GF-D8 (cell line): ENCODE data around the gene TRPV2.

Source experiments
- DNase-seq: peaks from one replicate; lab custom pipeline; 2025; lab: John Stamatoyannopoulos, UW

TRPV2 gene

DNA sequence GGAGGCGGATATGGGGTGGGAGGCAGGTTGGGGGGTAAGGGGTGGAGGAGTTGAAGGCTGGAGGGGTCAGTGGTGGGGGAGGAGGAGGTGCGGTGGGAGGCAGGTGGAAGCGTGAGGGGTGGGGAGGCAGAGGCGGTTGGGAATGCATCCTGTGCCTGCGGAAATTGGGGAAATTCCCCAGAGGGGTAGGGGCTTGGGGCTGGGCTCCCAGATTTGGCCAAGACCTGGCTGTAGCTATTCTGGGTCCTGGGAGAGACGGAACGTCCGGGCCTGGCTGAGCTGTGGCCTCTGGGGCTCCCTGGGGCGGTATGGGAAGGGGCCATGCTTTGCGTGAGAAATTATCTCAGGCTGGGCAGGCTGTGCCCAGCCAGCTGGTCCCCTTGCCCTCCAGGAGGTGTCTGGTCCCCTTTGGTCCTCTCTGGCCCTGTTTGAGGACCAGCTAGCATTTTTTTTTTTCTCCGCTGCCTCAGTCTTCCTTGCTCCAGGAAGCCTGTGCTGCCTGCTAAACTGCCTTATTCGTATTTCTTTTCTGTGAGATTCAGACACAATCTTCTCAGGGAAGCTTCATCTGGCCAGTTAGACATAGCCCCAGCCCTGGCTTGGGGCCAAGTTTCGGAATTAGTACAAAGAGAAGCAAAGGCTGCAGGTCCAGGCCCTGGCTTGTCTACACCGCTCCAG is 7.3 kb upstream of the TRPV2 start:
- DNase-seq: no peak

DNA sequence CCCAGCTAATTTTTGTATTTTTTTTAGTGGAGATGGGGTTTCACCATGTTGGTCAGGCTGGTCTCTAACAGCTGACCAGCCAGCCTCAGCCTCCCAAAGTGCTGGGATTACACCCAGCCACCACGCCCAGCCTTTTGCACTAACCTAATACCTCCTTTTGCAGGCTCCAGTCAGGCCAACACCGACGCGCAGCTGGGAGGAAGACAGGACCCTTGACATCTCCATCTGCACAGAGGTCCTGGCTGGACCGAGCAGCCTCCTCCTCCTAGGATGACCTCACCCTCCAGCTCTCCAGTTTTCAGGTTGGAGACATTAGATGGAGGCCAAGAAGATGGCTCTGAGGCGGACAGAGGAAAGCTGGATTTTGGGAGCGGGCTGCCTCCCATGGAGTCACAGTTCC is 2.0 kb downstream of the TRPV2 start:
- DNase-seq: no peak

DNA sequence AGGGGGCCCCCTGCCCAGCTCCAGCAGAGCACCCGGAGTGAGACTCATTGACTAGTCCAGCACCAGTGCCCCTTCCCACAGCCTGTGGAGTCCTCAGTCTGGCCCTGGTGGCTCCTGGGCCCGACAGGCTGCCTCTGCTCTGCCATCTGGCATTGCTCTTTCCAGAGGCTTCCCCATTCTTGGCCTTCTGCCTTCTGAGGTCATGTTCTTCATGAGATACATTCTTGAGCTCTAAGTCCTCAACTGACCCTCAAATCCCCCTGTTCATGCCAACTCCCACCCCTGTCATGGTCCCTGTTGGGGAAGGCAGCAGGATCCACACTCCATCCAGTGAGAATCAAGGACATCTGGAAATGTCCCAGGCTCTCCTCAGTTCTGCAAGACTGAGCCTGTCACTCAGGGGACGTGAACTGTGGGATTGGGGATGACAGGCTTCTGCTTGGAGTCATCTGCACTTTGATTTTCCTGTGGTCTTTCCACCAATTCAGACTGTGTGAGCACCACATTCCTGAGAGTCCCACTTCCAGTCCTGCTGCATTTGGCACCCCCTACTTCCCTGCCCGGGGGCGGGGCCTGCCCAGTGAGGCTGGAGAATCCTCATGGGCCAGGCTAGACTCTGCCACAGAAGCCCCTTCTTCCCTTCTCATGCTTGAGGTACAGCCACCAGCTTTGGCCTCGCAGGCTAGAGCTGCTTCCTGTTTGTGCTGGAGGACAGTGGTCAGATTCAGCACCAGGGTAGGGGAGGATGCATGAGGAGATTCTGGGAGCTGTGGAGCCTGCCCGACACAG is 2.7 kb downstream of the TRPV2 start:
- no peak for DNase-seq

DNA sequence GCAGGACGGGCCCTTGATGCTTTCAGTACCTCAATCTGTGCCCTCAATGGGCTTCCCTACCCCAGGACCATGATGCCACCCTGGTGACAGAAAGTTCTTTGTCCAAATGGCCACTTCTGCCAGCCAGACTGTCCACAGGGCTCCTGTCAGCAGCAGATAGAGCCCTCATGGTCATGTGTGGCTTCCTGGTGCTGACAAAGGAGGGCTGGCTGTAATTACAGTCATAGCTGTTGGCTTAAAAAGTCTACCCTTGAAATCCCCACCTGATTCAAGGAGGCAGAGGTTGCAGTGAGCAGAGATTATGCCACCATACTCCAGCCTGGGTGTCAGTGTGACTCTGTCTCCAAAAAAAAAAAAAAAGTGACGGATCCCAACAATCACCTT is 3.3 kb downstream of the TRPV2 start:
- DNase-seq: no peak

DNA sequence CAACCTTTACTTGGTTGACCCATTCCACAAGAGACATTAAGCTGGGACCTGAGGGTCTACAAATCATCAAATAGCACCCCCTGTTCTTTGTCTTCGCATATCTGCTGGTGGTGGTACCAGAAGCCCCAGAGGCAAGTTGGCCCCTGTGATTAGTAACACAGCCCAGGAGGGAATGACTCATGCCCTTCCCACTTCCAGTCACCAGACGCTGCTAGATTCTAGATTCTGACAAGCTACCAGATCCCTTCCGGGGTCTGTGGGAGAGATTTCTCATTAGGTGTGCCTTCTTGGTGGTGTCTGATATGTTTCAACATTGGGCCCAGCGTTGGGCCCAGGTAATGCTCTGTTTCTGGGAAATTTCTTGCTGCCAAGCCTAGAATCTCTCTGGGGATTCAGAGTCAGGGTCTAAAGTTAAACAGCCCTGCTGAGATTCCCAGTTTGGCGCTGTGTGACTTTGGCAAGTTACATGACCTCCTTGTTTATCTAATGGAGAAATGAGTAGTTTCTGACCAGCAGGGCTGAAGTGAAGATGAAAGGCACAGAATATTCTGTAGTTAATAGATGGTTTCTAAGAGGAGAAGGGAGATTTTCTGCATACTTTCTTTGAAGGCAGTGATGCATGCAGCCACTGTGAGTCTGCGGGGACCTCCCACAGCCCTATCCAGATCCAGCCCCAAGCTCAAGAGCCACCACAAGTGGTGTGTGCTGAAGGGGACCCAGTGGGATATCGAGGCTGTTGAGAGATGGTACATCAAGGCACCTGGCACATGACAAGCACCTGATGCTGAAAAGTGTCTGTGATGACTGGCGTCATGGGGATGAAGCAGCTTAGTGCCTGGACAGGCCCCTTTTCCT is 3.9 kb downstream of the TRPV2 start:
- DNase-seq: no peak

DNA sequence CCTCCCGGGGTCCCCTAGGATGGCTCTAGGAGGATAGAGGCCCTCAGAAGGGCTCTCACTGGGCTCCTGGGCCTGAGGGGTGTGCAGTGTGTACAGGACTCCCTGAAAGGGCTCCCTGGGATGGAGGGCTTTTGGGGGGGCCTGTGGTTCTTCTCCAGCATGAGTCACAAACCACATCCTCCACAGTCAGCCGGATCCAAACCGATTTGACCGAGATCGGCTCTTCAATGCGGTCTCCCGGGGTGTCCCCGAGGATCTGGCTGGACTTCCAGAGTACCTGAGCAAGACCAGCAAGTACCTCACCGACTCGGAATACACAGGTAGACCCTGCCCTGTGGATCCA is 4.5 kb downstream of the TRPV2 start:
- DNase-seq: no peak

DNA sequence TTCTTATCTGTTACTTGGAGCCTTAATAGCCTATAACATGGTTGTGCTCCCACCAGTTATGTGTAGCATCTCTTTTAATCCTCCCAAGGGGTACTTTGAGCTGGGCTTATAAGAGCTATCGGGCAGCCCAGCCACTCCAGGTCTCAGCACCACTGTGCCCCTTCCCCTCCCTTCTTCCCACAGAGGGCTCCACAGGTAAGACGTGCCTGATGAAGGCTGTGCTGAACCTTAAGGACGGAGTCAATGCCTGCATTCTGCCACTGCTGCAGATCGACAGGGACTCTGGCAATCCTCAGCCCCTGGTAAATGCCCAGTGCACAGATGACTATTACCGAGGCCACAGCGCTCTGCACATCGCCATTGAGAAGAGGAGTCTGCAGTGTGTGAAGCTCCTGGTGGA is 7.0 kb downstream of the TRPV2 start:
- no peak for DNase-seq

DNA sequence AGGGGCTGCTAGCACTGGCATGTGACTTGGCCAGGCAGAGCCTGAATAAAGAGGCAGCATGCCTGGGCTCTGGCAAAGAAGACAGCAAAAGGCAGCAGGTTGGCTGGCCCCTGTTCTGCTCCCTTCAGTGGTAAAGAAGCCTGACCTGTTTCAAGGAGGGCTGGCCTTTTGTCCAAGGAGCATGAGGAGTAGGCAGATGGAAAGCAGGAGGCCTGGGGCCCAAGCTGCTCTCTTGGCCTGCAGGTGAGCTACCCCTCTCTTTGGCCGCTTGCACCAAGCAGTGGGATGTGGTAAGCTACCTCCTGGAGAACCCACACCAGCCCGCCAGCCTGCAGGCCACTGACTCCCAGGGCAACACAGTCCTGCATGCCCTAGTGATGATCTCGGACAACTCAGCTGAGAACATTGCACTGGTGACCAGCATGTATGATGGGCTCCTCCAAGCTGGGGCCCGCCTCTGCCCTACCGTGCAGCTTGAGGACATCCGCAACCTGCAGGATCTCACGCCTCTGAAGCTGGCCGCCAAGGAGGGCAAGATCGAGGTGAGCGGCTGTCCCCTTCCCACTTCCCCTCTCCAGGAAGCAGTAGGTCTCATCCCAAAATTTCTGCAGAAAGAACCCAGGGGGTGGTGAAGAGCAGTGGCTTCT is 8.0 kb downstream of the TRPV2 start:
- DNase-seq: no peak

DNA sequence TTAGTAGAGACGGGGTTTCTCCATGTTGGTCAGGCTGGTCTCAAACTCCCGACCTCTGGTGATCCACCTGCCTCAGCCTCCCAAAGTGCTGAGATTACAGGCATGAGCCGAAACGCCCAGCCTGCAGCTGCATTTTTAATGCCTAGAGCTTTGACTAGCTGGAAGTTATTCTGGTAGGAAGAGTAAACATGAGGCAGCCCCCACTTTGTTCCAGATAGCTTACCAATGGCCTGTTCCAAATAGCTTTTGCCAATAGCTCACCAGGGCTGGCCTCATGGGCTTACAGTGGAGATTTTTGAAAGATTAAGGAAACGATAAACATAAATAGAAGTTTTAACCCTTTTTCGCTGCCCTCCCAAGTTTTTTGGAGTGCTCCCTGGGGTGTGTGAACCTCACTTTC is 9.8 kb downstream of the TRPV2 start:
- no peak for DNase-seq

DNA sequence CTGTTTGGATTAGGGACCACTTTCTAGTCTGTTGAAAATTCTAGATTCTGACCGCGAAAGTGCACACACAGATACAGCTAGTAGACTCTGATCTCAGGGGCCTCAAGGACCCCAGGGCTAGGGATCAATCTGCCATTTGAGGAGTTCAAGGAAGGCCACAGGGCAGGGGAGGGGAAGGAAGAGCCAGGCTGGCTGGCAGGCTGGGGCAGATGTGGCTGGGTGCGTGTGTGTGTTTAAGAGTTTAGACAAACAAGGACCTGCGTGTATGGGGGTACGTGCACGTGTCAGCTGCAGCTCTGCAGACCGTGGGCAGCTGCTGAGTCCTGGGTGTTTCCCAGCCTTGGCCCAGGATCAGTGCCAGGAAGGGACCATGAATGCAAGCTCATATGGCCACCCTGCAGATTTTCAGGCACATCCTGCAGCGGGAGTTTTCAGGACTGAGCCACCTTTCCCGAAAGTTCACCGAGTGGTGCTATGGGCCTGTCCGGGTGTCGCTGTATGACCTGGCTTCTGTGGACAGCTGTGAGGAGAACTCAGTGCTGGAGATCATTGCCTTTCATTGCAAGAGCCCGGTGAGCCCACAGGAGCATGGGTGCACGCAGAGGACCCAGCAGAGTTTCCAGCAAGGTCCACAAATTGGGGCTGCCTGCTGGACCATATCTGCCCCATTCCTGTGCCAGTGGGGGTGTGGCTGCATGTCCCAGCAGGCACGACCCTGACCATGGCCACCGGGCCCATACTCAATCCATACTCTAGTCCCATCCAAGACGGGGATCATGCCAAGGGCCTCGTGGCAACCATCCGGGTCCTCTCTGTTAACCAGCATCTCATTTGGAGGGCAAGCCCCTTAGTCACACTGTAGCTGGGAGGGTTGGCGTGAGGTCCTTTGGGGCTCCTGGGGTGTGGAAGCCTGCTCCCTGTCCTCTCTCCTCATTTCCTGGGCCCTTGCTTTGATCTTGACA is 10.6 kb downstream of the TRPV2 start:
- no peak for DNase-seq

DNA sequence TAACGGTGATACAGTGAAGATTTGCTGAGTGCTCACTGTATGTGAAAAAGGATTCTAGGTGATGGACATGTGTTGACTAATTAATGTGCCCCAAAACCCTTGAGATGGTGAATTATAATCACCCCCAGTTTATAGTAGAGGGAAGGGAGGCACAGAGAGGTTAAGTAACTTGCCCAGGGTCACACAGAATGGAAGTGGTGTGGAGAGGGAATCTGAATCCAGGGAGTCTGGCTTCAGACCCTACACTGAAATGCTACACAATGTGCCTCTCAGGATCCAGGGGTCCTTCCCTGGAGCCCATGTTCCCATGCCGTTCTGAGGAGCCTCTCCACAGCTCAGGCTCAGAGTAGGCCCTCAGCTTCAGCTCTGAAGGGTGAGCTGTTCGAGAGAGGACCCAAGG is 11.6 kb downstream of the TRPV2 start:
- DNase-seq: no peak

DNA sequence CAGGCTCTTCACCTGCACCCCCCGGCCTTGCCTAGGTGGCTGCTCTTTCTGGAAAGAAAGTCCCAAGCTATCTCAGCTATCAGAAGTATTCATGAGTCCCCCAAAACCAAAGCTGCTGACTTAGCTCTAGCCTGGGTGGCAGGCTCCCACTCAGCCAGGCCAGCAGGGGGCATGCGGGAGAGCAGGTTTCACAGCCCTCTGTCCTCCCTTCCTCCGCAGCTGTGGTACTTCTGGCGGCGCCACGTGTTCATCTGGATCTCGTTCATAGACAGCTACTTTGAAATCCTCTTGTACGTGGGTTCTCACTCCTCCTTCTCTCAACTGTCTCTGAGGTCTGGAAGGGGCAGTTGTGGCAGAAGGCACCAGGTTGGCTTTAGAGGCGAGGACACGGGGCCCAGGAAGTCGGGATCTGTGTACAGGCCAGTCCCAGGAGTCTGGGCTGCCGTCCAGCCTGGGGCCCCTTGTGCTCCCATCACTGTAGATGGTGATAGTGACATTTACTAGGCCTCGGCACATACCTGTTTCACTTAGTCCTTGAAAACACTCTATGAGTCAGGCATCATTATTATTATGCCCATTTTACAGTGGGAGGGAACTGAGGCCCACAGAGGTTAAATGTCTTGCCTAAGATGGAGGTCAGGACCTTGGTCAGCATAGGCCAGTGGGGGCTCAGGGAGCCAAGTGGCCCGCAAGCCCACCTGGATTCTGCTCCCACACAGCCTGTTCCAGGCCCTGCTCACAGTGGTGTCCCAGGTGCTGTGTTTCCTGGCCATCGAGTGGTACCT is 12.9 kb downstream of the TRPV2 start:
- no peak for DNase-seq

DNA sequence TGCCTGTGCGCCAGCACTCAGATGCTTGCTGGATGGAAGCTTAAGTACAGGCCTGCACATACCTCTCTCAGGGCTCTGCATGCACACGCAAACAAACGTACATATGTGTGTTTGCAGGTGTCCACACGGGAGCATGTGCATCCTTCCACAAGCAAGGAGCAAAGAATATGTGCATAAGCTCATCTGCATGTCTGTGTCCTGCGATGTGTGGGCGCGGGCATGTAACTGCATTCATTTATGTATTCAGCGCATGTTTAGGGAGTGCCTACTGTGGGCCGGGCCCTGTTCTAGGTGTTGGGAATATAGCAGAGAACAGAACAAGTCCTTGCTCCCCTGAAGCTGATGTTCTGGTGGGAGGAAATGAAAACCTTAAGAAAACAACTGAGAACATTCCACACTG is 13.7 kb downstream of the TRPV2 start:
- DNase-seq: no peak

DNA sequence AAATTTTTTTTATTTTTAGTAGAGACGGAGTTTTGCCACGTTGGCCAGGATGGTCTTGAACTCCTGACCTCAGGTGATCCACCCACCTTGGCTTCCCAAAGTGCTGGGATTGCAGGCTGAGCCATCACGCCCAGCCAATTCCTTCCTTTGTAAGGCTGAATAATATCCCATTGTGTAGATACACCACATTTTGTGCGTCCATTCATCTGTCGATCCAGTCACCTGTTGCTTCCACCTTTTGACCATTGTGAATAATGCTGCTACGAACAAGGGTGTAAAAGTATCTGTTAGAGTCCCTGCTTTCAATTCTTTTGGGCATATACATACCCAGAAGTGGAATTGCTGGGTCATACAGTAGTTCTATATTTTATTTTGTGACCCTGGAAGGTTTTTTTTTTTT is 15.3 kb downstream of the TRPV2 start:
- no peak for DNase-seq

DNA sequence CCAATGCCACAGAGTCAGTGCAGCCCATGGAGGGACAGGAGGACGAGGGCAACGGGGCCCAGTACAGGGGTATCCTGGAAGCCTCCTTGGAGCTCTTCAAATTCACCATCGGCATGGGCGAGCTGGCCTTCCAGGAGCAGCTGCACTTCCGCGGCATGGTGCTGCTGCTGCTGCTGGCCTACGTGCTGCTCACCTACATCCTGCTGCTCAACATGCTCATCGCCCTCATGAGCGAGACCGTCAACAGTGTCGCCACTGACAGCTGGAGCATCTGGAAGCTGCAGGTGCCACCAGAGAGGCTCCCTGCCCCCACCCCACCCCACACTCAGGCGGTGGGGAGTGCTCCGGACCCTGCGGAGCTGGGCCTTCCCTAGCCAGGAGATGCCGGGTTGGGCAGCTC is 16.6 kb downstream of the TRPV2 start:
- no peak for DNase-seq

DNA sequence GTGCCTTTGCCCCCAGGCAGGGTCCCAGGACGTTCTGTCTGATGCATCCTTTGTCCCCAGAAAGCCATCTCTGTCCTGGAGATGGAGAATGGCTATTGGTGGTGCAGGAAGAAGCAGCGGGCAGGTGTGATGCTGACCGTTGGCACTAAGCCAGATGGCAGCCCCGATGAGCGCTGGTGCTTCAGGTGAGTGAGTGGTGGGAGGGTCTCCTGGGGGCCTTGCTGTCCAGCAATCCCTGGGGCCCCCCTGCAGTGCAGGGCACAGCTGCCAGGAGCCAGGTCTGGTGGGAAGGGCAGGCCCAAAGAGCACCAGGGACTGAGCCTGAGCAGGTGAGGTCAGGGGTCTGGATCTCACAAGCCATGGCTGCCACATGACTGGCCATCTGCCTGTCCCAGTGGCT is 18.1 kb downstream of the TRPV2 start:
- DNase-seq: no peak

DNA sequence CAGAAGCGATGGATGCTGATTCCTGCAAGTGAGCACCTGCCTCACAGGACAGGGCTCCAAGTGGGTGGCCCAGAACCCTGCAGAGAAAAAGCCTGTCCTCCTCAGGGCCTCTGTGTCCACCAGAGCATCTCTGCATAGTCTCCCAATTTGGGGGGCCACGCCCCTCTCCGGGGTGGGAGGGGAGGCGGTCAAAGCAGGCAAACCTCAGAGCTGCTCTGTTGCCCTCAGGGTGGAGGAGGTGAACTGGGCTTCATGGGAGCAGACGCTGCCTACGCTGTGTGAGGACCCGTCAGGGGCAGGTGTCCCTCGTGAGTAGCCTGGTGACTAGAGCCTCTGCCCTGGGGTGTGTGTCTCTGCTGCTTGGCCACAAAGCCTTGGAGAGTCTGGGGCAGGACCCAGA is 19.3 kb downstream of the TRPV2 start:
- no peak for DNase-seq

DNA sequence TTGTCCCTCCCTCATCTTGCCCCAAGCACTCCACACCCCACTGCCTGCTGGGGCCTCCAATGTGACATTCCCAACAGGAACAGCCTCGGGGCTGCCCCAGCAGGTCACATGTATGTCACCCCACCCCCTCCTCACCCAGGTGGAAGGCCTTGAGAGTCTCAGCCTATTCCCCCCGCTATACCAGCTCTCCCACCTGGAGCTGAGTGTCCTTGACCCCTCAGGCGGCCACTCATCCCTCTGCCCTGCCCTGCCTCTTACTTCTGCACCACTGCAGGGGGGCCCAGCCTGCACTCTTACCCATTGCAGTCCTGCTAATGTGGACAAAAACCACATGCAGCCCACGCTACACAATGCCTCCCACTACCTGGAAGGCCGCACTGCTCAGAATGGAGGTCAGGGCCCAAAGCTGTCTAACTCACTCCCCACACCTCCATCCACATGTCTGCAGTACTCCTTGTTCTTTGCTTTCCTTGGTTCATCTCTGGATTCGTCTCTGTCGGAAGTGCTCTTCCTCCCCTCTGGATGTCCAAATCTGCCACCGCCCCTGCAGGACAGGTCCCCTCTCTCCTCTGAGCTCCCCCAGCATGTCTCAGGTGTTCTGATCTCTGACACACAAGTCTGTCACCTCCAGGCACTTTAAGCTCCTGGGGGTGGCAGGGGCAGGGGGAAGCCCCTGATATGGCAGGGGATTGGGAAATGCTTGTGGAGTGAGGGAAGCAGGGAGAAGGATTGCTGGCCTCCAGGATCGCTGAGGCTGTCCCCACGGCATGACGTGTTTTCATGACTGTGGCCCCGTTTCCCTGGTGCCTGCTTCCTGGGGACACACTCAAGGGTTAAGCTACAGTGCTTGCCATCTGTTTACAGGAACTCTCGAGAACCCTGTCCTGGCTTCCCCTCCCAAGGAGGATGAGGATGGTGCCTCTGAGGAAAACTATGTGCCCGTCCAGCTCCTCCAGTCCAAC is 20.8 kb downstream of the TRPV2 start:
- no peak for DNase-seq

DNA sequence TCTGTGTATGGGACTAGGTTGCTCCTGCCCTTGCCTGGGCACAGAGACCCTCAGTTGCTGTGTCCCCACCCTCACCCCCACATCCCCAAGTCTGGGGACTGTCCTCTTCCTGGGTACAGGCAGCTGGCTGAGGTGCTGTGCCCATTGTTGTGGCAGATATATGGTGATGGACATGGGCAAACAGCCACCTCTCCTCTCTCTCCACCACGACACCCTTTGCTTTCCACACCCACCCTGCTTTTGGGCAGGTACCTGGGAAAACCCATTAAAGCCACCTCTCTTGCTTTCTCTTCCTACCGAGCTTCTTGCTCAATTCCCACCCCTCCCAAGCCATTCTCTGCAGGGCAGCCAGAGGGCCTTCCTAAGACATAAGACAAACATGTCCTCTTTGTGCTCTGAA is 21.7 kb downstream of the TRPV2 start:
- DNase-seq: no peak
